HL-60 (cell line): ENCODE results near the gene USP40.

Experiments used
- DNase-seq, 2 experiments: peaks; one replicate each; pipeline ENCODE4 v3.0.0-alpha.2; 2010 to 2020; ENCODE audit warnings: low read depth in 1 of 2, low spot score in 1 of 2
- H3K27ac ChIP-seq: fragments of 250-450 bp; sonication (Bioruptor Pico); replicated peaks from 2 replicates; pipeline ENCODE4 v1.5.1; 2020; ENCODE audit warnings: mild to moderate bottlenecking, moderate library complexity
- H3K27me3 ChIP-seq: fragments of 250-450 bp; sonication (Bioruptor Pico); 2 replicates; pipeline ENCODE4 v1.5.1; 2021; ENCODE audit warnings: mild to moderate bottlenecking, moderate library complexity; ENCODE audit not compliant: insufficient read depth, poor library complexity, severe bottlenecking
- H3K4me3 ChIP-seq: replicated peaks from 2 replicates; pipeline ENCODE4 v1.5.1; 2011; ENCODE audit warnings: mild to moderate bottlenecking, control low read depth, low read length; ENCODE audit not compliant: insufficient read depth
- GABPA ChIP-seq: IDR thresholded peaks from 2 replicates; pipeline ENCODE4 v1.6.1; 2012; ENCODE audit warnings: low read depth
- POLR2AphosphoS5 ChIP-seq: IDR thresholded peaks from 2 replicates; pipeline ENCODE4 v1.6.1; 2012; ENCODE audit warnings: low read depth
- REST ChIP-seq: IDR thresholded peaks from 2 replicates; pipeline ENCODE4 v1.6.1; 2012; ENCODE audit warnings: low read depth; ENCODE audit not compliant: insufficient replicate concordance
- SPI1 ChIP-seq: IDR thresholded peaks from 2 replicates; pipeline ENCODE4 v1.6.1; 2012; ENCODE audit warnings: low read depth, mild to moderate bottlenecking, borderline replicate concordance
- TF ChIP-seq, protein P1 (sequence below): IDR thresholded peaks from one replicate; pipeline ENCODE4 v1.5.1; 2011; ENCODE audit warnings: low read length, control low read depth, inconsistent platforms; ENCODE audit not compliant: insufficient read depth

The USP40 gene

GRCh38 chr2:233451950-233452349 is 114.6 kb downstream of the USP40 start:
- Histone ChIP-seq H3K27ac (no peak overlapping the region), H3K27me3 (no peaks in the 10 kb centered on the region), H3K4me3 (no peak overlapping the region)
- no peak for DNase-seq
- no peak for TF ChIP-seq REST
- TF ChIP-seq GABPA = no peak
- no peak for TF ChIP-seq POLR2AphosphoS5
- TF ChIP-seq SPI1 = no peak
- TF ChIP-seq, protein P1, sequence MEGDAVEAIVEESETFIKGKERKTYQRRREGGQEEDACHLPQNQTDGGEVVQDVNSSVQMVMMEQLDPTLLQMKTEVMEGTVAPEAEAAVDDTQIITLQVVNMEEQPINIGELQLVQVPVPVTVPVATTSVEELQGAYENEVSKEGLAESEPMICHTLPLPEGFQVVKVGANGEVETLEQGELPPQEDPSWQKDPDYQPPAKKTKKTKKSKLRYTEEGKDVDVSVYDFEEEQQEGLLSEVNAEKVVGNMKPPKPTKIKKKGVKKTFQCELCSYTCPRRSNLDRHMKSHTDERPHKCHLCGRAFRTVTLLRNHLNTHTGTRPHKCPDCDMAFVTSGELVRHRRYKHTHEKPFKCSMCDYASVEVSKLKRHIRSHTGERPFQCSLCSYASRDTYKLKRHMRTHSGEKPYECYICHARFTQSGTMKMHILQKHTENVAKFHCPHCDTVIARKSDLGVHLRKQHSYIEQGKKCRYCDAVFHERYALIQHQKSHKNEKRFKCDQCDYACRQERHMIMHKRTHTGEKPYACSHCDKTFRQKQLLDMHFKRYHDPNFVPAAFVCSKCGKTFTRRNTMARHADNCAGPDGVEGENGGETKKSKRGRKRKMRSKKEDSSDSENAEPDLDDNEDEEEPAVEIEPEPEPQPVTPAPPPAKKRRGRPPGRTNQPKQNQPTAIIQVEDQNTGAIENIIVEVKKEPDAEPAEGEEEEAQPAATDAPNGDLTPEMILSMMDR = no peak

DNA sequence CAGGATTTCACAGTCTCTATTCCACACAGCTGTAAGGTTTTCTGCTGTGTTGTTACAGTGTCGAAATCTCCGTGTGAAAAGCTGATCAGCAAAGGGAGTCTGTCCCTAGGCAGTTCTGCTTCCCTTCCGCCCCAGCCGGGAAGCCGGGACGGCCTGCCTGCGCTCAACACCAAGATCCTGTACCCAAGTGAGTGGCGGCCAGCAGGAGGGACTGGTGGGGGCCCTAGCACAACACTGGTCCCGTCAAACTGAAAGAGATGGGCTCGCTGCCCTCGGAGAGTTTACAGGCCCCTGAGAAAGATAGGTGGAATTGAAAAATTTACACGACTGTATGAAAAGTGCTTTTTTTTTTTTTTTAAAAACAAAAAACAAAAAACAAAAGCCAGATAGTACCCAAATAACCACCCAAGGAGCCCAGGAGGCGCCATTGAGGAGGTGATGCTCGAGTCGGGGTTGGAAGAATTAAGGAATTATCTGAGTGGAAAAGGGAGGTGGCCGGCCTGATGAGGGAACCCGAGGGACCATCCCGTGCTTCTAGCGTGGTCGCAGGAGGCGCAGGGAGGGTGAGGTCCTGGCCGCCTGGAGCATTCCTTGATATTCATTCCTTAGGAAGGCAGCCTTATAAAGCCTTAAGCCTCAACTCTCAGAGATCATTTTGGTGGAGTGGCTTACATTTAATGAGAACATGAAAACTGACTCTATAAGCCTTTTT is 115.6 kb downstream of the USP40 start:
- Histone ChIP-seq H3K4me3 (no peak overlapping the region), H3K27me3 (no peaks in the 10 kb centered on the region), H3K27ac (no peak overlapping the region)
- DNase-seq = no peak
- TF ChIP-seq, protein P1 = no peak
- TF ChIP-seq GABPA (no peak), POLR2AphosphoS5 (no peak), SPI1 (no peak), REST (no peak)

DNA sequence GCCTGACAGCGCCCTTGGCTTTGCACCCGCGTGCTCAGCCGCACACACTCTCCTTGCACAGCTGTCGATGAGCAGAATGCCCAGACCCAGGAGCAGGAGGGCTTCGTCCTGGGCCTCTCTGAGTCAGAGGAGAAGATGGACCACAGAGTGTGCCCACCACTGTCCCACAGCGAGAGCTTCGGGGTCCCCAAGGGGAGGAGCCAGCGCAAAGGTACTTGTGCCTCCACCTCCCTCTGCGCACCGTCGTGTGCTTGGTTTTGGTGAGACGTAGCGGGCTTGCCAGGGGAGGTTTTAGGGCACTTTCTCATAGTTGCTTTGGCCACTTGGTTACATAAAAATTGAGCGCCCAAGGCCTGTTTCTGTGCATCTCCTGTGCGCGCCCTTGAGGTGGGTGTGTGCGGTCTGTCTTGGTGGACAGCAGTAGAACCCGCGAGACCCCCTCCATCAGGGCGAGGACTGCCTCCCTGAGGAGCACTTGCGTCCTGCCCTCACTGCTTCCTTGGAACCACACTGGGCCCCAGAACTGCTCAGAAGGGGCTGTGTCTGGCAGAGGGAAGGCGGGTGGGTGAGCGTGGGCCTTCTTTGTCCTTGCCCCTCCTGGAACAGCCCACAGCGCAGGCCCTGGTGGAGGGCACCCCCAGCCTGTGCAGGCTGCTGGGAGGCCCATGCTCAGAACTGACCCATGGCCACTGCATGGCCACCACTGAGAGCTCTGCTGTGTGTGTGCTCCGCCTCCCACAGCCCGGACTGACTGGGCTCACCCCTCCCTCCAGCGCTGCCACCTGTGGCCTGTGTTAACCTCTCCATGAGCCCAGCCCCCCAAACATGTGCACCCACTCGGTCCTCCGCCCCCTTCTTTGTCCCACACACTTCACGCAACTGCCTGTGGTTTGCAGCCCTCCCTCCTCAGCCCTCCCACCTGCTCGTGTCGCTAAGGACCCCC is 116.4 kb downstream of the USP40 start:
- no peaks in the 10 kb centered on the region for H3K27me3 ChIP-seq
- TF ChIP-seq, protein P1 = no peak
- TF ChIP-seq GABPA (no peak), POLR2AphosphoS5 (no peak), REST (no peak), SPI1 (no peak)
- no peak overlapping the region for H3K4me3 ChIP-seq
- no peak for DNase-seq
- no peak overlapping the region for H3K27ac ChIP-seq
